GM19438 (cell line): ENCODE results near the gene ECHDC3.

Experiments used
- ATAC-seq: cut with Tn5 transposase; IDR thresholded peaks from one replicate; pipeline ENCODE4 v1.9.1; 2021; ENCODE audit warnings: low read depth; ENCODE audit not compliant: unreplicated experiment

Gene ECHDC3

DNA sequence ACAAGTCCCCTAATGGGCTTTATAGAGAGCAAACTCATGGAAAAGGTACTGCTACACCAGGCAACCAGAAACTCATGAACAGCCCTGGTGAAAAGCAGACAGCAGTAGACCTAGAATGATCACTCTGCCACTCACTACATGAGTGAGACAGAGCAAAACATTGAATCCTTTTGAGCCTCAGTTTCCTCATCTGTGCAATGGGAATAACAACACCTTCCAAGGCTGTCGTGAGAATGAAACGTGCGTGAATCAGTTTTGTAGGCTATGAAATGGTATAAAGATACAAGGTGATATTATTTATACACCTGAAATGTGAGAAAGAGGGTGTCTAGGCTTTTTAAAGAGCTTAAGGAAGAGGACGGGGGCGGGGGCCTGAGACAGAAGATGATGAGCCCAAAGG is 66.6 kb downstream of the ECHDC3 start:
- ATAC-seq, result no peak

DNA sequence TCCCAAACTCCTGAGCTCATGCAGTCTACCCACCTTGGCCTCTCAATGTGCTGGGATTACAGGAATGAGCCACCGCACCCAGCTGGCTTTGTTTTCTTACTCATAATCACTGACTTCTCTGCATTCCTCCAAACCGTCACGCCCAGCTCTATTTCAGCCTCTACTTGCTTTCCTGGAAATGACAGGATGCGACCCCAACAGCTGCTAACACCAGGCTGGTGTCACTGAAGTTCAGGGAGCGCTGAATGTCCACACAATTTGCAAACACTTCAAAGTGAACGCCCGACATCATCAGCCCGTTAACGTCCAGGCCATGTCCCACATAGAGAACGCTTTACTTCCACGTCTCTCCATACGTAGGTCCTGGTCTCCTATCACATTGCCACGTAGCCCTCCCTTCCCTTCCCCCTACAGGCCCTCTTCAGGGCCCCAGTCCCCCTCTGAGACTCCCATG is 68.2 kb downstream of the ECHDC3 start:
- no peak for ATAC-seq

DNA sequence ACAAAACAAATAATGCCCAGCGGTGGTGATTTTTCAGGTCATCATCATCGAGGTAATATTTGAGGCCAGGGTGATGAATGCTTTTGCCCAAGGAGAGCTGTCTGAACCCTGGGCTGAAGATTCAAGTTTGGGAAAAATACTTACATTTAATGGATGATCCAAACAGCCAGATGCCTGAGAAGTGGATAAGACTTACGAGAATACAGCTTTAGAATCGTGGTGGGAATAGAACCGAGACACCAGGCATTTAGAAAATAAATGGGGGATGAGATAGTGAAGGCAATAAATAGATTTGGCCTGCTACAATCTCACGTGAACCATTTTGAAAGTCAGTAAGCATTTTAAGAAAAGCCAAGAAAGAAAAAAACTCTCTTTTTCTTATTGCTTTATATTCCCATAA is 68.8 kb downstream of the ECHDC3 start:
- ATAC-seq, result no peak

DNA sequence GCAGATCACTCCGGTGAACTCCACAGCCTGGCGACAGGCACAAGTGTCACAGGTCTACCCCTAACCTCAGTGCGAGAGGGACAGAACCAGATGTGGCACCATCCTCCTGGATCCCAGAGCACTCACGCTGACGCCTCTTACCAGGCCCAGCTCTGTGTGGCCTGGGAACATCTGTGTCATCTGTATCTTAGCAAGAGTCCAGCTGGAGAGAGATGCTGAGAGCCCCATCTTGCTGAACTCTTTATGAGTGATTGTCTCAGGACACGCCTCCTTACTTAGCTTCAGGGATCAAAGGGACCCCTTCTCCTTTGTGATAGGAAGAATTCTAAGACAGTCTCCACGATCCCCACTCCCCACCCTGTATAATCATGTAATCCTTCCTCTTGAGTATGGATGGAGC is 71.0 kb downstream of the ECHDC3 start:
- no peak for ATAC-seq
